GM18505 (cell line): Measurements from ENCODE around the gene FAM222A.

Experiments
- ATAC-seq: cut with Tn5 transposase; IDR thresholded peaks from one replicate; pipeline ENCODE4 v1.9.1; 2021; ENCODE audit not compliant: unreplicated experiment
- POLR2A ChIP-seq: IDR thresholded peaks from 4 replicates; pipeline ENCODE4 v1.6.1; 2011; ENCODE audit warnings: borderline replicate concordance; ENCODE audit not compliant: insufficient read depth, insufficient read length; ENCODE audit errors: extremely low read depth

Gene FAM222A

DNA sequence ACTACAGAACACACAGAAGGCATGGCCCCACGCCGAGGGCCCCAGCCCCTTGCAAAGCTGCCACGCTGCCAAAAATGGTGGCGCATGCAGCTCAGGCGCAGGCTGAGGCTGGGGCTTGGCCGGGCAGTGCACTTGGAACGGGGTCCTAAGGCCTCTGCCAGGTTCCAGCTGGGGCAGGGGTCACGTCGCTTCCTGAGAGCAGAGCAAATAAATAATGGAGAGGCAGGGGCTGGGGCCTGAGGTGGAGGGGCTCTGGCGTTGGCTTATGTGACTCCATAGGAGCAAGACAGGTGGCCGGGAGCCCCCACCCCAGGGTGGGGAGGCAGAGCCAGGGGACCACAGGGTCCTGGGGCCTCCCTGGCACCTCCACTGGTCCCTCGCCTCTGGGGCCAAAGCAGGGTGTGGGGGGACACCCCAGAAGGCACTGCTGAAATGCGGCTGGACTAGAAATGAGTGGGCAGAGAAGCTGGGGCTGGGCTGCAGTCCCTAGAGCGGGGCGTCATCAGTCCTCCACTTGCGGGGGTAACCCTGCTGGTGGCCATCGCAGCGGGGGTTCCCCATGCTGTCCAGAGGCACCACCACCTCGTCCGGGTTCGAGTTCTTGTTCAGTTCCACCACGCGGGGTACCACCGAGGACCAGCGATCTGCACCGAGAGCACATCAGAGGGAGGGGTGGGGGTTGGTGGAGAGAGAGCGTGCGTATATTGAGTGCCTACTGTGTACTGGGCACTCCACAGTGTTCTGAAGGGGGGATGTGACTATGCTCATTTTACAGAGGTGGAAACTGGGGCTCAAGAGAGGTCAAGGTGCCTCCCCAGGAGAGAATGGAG, 69.7 kb downstream of the FAM222A start:
- TF ChIP-seq POLR2A: no peak
- no peak for ATAC-seq

DNA sequence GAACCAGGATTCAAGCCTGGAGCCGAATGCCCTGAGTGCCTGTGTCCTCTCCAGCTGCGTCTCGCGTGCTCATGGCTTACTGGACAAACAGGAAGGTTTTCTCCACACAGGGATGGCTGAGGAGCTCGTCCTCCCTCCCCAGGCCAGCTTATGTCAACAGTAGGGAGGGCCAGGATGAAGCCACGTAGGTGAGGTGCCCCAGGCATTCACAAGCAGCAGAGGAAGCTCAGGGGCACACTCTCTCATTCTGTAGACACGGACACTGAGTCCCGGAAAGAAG, 70.3 kb downstream of the FAM222A start:
- no peak for TF ChIP-seq POLR2A
- ATAC-seq: no peak

DNA sequence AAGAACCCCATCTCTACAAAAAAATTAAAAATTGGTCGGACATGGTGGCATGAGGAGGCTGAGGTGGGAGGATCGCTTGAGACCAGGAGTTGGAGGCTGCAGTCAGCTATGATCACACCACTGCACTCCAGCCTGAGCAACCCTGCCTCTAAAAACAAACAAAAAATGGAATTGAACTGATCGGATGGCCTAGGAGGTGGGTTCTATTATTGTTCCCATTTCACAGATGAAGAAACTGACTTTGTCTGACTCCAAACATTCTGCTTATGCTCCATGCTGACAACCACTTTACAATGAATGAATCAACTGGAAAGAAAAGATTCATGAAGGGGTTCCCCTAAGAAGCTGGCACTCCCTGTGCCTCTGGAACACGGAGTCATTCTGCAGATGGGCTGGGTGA, 72.2 kb downstream of the FAM222A start:
- TF ChIP-seq POLR2A: no peak
- ATAC-seq: no peak

DNA sequence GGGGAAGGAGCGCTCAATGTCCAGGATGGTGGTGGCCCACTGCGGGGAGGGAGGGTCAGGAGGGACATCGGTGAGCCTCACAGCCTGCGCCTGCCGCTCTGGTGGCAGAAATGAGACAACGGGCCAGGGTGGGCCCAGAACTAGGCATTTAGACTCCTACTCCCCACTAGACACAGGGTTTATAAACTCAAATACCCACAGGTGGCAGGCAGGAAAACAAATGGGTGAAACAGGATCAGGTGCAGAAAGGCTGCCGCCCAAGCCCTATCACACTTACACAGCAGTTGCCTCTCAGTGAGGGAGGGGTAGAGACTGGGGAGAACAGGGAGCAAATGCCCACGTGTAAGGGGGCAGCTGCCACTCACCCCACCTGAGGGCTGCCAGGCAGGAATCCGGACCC, 73.2 kb downstream of the FAM222A start:
- no peak for ATAC-seq
- TF ChIP-seq POLR2A: no peak

DNA sequence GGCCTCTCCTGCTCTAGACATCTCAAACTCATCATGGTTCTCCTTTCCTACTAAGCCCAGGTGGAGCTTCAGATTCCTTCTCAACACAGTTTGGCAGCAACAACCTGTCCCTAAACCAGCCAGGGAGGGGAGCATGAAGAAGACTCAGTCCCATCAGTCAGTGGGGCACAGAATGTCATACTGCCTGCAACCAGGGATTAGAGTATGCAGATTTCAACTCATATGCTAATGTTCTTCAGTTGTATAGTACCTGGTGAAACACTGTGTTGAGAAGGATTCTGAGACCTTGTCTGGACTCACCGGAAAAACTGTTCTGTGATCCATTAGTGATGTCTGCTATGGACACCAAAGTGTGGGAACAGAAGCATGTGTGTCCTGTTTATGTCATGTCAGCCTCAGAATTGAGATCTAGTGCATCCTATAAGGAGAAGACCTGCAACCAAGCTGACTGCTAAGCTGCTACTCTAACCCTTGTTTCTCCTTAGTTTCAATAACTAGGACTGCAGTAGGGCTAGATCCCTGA, 76.0 kb downstream of the FAM222A start:
- ATAC-seq: no peak
- no peak for TF ChIP-seq POLR2A

DNA sequence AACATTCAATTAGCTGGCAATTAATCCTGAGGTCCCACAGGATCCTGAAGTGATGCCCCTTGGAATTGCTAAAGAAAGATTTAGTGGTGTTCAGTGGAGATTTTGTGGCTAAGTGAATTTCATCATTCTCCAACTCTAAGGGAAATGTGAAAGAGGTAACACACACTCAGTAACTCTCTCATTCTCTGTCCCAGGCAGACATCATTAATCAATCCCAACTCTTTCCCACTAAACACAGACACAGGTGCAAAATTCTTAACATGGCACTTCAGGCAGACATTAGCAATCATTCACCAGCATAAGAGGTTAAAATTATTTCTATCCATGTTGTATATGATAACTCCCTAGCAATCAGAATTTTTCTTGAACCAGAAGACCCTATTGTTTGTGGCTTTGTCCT, 79.4 kb downstream of the FAM222A start:
- no peak for TF ChIP-seq POLR2A
- ATAC-seq: no peak

DNA sequence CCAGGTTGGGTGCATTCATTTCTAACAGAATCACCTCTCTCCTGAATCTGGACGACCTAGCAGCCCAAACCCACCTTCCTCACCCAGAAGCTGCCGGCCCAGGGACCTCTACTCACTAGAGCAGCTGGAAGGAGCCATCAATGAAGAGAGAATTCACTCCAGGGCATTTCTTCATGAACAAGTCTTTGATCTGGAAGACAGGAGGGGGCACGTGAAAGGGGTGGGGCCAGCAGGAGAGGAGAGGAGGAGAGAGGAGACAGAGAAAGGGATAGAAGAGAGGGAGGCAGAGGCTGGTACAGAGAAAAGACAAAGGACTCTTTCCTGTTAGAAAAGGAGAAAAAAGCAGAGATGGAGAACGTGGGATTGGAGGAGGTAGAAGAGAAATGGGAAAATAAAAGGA, 79.8 kb downstream of the FAM222A start:
- no peak for ATAC-seq

DNA sequence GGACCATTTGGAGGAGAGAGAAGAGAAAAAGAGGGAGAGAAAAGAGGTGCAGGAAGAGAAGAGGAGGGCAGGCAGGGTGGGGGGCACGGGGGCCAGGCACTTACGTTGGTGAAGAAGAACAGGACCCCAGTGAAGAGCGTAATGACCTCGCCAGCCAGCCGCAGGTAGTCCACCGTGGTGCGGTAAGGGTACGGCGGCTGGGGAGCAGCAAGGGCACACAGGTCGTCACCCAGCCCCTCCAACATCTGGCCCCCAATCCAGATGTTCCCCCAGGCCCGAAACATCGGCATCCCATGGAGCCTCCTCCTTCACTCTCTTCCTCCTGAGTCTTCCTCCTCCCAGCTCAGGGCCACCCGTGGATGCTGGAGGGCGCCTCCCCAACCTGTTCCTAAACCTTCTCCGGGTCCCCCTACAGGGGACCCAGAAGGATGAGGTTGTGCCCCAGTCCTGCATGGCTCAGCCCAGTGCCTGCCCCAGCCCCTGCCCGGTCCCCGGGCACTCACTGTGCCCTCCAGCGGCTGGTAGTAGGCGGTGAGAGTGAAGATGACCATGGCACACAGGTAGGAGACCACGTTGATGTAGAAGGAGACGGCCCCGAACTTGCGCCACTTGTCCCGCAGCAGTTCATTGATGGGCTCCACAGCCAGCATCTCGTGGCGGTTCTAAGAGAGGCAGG, 80.3 kb downstream of the FAM222A start:
- TF ChIP-seq POLR2A: no peak
- no peak for ATAC-seq

More for the DNA sequence above, 79.8 kb downstream of the FAM222A start:
- no peak for TF ChIP-seq POLR2A

DNA sequence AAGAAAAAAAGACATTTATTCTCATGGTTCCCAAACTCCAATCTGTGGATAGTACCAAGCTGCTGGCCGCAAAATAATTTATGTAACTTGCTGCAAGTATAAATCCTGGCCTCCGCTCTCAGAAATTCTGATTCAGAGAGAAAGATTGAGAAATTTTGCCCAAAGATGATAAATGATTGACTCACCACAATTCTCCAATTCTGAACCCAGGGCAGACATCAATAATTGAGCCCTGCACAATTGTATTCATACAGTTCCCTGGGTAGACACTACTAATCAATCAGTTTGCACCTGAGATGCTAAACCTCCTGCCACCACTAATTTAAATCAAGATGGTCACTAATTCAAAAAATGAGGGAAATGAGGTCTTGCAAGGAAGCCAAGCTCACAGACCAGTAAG, 81.4 kb downstream of the FAM222A start:
- no peak for ATAC-seq
- no peak for TF ChIP-seq POLR2A

DNA sequence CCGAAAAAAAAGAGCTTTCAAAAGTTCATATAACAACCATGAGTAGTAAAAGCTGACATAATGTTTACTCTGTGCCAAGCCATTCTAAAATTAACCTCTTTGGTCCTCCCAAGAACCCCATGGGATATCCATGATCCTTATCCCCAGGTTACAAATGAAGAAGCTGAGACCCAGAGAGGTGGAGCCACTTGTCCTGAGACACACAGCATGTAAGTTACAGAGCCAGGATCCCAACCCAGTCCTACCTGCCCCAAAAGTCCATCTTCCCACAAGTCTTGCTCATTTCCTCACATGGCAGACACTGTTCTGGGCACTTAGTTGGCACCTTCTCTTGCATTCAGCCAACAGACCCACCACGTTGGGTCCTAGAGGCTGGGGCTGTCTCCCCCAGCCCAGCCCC, 82.4 kb downstream of the FAM222A start:
- no peak for ATAC-seq
- TF ChIP-seq POLR2A: no peak

DNA sequence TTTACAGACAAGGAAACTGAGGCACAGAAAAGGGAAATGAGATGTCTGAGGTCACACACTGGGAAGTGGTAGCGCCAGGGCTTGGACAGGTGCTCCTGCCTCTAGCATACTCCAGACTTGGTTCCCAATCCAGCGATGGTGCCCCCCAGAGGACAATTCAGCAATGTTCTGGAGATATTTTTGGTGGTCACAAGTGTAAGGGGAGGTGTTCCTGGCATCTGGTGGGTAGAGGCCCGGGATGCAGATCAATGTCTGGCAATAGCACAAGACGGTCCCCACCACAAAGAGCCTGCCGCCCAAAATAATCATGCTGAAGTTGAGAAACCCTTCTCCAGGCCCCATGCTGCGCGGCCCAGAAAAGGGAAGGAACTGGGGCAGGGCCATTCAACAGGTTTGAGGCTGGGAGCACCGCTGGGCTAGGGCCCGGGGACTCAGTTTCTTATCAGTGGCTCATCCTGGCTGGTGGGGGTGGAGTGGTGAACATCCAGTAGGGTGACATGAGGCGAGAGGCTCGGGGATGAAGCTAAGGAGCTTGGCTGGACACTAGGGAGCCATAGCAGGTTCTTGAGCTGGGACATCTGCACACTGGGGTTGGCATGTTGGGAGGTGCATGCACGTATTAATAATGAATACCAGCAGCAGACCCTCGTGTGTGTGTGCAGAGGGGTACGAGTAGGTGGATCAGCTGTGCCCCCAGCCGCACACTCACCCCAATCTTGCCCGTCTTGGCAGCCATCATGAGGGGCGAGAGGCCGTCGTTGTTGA, 84.5 kb downstream of the FAM222A start:
- no peak for ATAC-seq
- no peak for TF ChIP-seq POLR2A

DNA sequence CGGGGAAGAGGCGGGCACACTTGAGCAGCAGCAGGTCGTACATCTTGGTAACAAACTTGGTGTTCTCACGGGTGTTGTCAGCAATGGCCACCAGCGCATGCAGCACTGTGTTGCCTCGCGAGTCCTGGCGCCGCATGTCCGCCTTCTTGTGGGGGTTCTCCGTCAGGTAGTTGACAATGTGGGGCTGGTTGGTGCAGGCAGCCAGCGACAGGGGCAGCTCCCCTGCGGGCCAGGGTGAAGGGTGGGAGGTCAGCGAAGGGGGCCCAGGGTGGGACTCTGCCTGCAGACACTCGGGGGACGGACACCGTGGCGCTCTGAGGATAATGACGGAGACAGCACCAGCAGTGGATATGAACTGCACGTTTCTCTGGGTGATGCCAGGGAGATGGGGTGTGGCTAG, 85.1 kb downstream of the FAM222A start:
- no peak for TF ChIP-seq POLR2A
- no peak for ATAC-seq

DNA sequence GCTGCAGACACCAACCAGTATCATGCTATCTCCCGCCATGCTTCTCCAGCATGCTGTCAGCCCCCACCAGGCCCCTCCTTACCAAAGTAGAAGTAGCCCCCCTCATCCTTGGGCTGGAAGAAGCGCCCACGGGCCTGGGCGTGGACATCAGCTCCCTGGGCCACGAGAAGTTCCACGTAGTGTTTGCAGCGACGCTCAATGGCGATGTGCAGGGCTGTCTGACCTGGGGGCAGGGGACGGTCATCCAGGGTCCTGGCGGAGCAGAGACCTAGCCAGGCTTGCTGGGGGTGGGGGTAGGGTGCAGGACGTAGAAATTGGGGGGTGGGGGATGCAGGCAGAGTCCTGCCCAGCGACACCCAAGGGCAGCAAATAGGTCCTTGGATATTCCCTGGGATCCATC, 86.9 kb downstream of the FAM222A start:
- no peak for TF ChIP-seq POLR2A
- no peak for ATAC-seq
